B cell (primary cell): ENCODE measurements around the gene MICU1. TPM values are rescaled to one million over a fixed set of nuclear protein-coding genes. Genes with fewer than 3 reads are reported as not detected.

Source experiments
- ATAC-seq: fragments of 200-7000 bp; cut with Tn5 transposase; one replicate; pipeline ENCODE4 v1.10.0; 2021; ENCODE audit warnings: low read depth, mild to moderate bottlenecking, moderate number of reproducible peaks, moderate library complexity
- CTCF ChIA-PET: fragments of 350-600 bp; sonication (Branson Sonifier 250); formaldehyde crosslinking; loops from one replicate; lab custom pipeline; 2021; ENCODE audit warnings: antibody characterized with exemption, inconsistent platforms; lab: Charles Lee
- POLR2A ChIA-PET: fragments of 350-600 bp; sonication (Branson Sonifier 250); formaldehyde crosslinking; loops from one replicate; lab custom pipeline; 2021; ENCODE audit warnings: antibody characterized with exemption; lab: Charles Lee
- DNase-seq: peaks from one replicate; pipeline ENCODE4 v3.0.0; 2013
- H2AFZ ChIP-seq: 2 replicates; pipeline ENCODE4 v1.6.1; 2012; ENCODE audit warnings: mild to moderate bottlenecking, low read depth, low read length; ENCODE audit not compliant: insufficient read depth, poor library complexity, severe bottlenecking
- H3K27ac ChIP-seq, 2 donors: 1 replicate in 1 of 2; 2 replicates in 1 of 2; pipeline ENCODE4 v1.5.1; 2012 to 2013; ENCODE audit warnings: low read length in 2 of 2, mild to moderate bottlenecking in 2 of 2, moderate library complexity in 1 of 2
- H3K27me3 ChIP-seq, 4 experiments: fragments of 200-600 bp in 1 of 4; sonication (generic) in 1 of 4; replicated peaks in 1 of 4; 1 replicate in 2 of 4; 2 replicates in 2 of 4; pipeline versions ENCODE4 v1.6.1 to v1.7.0; 2013 to 2016; ENCODE audit warnings: low read length in 3 of 4, mild to moderate bottlenecking in 2 of 4, mixed read lengths in 1 of 4, moderate library complexity in 1 of 4; ENCODE audit not compliant: insufficient read depth in 4 of 4, control insufficient read depth in 3 of 4; ENCODE audit errors: control extremely low read depth in 1 of 4
- H3K36me3 ChIP-seq, 2 experiments: replicated peaks in 1 of 2; 1 replicate in 1 of 2; 2 replicates in 1 of 2; pipeline versions ENCODE4 v1.6.1 to v1.7.1; 2013; ENCODE audit warnings: low read length in 1 of 2; ENCODE audit not compliant: insufficient read depth in 2 of 2, control insufficient read depth in 1 of 2; ENCODE audit errors: control extremely low read depth in 1 of 2, extremely low read depth in 1 of 2
- H3K4me1 ChIP-seq, 2 donors: fragments of 200-600 bp in 1 of 2; sonication (generic) in 1 of 2; 1 replicate in 1 of 2; 2 replicates in 1 of 2; pipeline versions ENCODE4 v1.5.1 to v1.6.1; 2013 to 2017; ENCODE audit warnings: low read length in 2 of 2; ENCODE audit not compliant: control insufficient read depth in 2 of 2, insufficient read depth in 2 of 2
- H3K4me2 ChIP-seq: replicated peaks from 2 replicates; pipeline ENCODE3; 2012; ENCODE audit warnings: mild to moderate bottlenecking, low read depth, low read length; ENCODE audit not compliant: poor library complexity, severe bottlenecking
- H3K4me3 ChIP-seq, 5 experiments: fragments of 200-600 bp in 1 of 5; sonication (generic) in 1 of 5; 1 replicate in 3 of 5; 2 replicates in 2 of 5; pipeline versions ENCODE4 v1.5.1 to v1.7.0; 2011 to 2016; ENCODE audit warnings: low read length in 4 of 5, mild to moderate bottlenecking in 4 of 5, low read depth in 2 of 5, control low read depth in 1 of 5, moderate library complexity in 1 of 5; ENCODE audit not compliant: insufficient read depth in 1 of 5; ENCODE audit errors: control extremely low read depth in 1 of 5, extremely low read depth in 1 of 5
- H3K79me2 ChIP-seq: fragments of 200-600 bp; sonication (generic); one replicate; pipeline ENCODE4 v1.6.0; 2016; ENCODE audit warnings: low read length; ENCODE audit not compliant: control insufficient read depth, insufficient read depth
- H3K9ac ChIP-seq: fragments of 200-600 bp; sonication (generic); 2 replicates; pipeline ENCODE4 v1.6.1; 2017; ENCODE audit warnings: mild to moderate bottlenecking, low read length, moderate library complexity
- H3K9me3 ChIP-seq, 3 donors: one replicate each; pipeline versions ENCODE4 v1.6.1 to v1.7.1; 2013; ENCODE audit warnings: low read length in 2 of 3; ENCODE audit not compliant: control insufficient read depth in 2 of 3, insufficient read depth in 1 of 3; ENCODE audit errors: control extremely low read depth in 1 of 3
- H4K20me1 ChIP-seq: 2 replicates; pipeline ENCODE4 v1.6.0; 2012; ENCODE audit warnings: mild to moderate bottlenecking, low read length; ENCODE audit not compliant: insufficient read depth, control insufficient read depth, poor library complexity, severe bottlenecking
- H3K27ac Mint-ChIP-seq: one replicate; pipeline ENCODE4 v1.8.0; 2021; ENCODE audit warnings: mixed read lengths
- H3K27me3 Mint-ChIP-seq: one replicate; pipeline ENCODE4 v1.8.0; 2021; ENCODE audit warnings: mixed read lengths
- H3K4me1 Mint-ChIP-seq: one replicate; pipeline ENCODE4 v1.8.0; 2021; ENCODE audit warnings: mixed read lengths
- H3K4me3 Mint-ChIP-seq: one replicate; pipeline ENCODE4 v1.8.0; 2021; ENCODE audit warnings: mixed read lengths
- H3K9me3 Mint-ChIP-seq: one replicate; pipeline ENCODE4 v1.8.0; 2022; ENCODE audit warnings: mixed read lengths; ENCODE audit not compliant: insufficient read depth
- EZH2 ChIP-seq: IDR thresholded peaks from 2 replicates; pipeline ENCODE4 v1.6.1; 2012; ENCODE audit warnings: borderline replicate concordance, low read depth, mild to moderate bottlenecking, moderate library complexity, low read length; ENCODE audit not compliant: insufficient read depth, poor library complexity, severe bottlenecking
- WGBS: methylation state at CpG from one replicate; pipeline ENCODE4 v1.1.5; 2013; ENCODE audit warnings: missing lambda C conversion rate; ENCODE audit not compliant: insufficient coverage; 5-methylcytosine and 5-hydroxymethylcytosine counted together
- intact Hi-C: fragments of 100-400 bp; cut with micrococcal nuclease; formaldehyde crosslinking; loops from one replicate; pipeline ENCODE4 v1.10.0; 2022
- polyA plus RNA-seq: library from polyadenylated mRNA; depleted of rRNA; stranded (reverse); fragments of >200 nt; gene quantifications from 2 replicates; pipeline ENCODE4 v1.2.3, GENCODE V29; 2012
- total RNA-seq, 2 donors: library from RNA; stranded (reverse); fragments of 120-200 nt in 1 of 2; gene quantifications; 1 replicate in 1 of 2; 2 replicates in 1 of 2; pipeline versions ENCODE4 v1.2.3 to v1.2.4, GENCODE V29; 2013 to 2022
- TF ChIP-seq, protein P1 (sequence below): fragments of 200-600 bp; IDR thresholded peaks from one replicate; pipeline ENCODE4 v1.8.0; 2022; ENCODE audit warnings: antibody characterized with exemption, mild to moderate bottlenecking

Gene MICU1
- total and polyA plus RNA-seq, 2 donors (not counting 1 experiment from before 2014, with no cell fraction given), result 12.0 to 34.7 TPM

DNA sequence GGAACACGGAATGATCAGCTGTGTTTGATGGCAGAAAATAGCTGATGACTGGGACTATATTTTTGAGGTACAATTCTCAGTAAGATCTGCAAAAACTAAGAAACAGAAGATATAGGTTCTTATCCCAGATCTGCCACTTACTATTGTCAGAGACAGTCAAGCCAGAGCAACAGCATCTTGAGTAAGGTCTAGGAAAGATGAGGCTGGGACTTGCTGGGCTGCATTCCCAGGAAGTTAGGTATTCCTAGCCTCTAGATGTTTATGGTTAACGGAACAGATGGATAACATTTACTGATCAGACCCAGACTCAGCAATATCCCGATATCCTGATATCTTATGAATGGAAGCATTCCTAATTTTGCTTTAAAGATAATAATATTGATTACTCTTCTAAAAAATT is 202.5 kb downstream of the MICU1 start:
- CTCF ChIA-PET, result no interaction called here
- Histone ChIP-seq H3K27ac (no peak overlapping the region), H3K9me3 (no peaks in the 10 kb centered on the region), H3K4me3 (no peak overlapping the region), H3K36me3 (peaks cover 7 to 15% of the 10 kb centered on the region in 2 experiments), H4K20me1 (no peaks in the 10 kb centered on the region), H3K79me2 (no peaks in the 10 kb centered on the region), H2AFZ (no peak overlapping the region), H3K9ac (no peak overlapping the region), H3K4me1 (no peaks in the 10 kb centered on the region), H3K27me3 (no peaks in the 10 kb centered on the region), H3K4me2 (no peak overlapping the region)
- POLR2A ChIA-PET, result no interaction called here
- H3K9me3 Mint-ChIP-seq, result no peaks in the 10 kb centered on the region
- no peak overlapping the region for H3K27ac Mint-ChIP-seq
- intact Hi-C loops, result no loop called here
- no peak for ATAC-seq
- H3K27me3 Mint-ChIP-seq, result no peaks in the 10 kb centered on the region
- H3K4me3 Mint-ChIP-seq, result no peak overlapping the region
- no CpG with 5 or more reads among the region's 3 CpGs for WGBS
- no peaks in the 10 kb centered on the region for H3K4me1 Mint-ChIP-seq
- TF ChIP-seq, protein P1, sequence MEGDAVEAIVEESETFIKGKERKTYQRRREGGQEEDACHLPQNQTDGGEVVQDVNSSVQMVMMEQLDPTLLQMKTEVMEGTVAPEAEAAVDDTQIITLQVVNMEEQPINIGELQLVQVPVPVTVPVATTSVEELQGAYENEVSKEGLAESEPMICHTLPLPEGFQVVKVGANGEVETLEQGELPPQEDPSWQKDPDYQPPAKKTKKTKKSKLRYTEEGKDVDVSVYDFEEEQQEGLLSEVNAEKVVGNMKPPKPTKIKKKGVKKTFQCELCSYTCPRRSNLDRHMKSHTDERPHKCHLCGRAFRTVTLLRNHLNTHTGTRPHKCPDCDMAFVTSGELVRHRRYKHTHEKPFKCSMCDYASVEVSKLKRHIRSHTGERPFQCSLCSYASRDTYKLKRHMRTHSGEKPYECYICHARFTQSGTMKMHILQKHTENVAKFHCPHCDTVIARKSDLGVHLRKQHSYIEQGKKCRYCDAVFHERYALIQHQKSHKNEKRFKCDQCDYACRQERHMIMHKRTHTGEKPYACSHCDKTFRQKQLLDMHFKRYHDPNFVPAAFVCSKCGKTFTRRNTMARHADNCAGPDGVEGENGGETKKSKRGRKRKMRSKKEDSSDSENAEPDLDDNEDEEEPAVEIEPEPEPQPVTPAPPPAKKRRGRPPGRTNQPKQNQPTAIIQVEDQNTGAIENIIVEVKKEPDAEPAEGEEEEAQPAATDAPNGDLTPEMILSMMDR, result no peak
- DNase-seq, result no peak

DNA sequence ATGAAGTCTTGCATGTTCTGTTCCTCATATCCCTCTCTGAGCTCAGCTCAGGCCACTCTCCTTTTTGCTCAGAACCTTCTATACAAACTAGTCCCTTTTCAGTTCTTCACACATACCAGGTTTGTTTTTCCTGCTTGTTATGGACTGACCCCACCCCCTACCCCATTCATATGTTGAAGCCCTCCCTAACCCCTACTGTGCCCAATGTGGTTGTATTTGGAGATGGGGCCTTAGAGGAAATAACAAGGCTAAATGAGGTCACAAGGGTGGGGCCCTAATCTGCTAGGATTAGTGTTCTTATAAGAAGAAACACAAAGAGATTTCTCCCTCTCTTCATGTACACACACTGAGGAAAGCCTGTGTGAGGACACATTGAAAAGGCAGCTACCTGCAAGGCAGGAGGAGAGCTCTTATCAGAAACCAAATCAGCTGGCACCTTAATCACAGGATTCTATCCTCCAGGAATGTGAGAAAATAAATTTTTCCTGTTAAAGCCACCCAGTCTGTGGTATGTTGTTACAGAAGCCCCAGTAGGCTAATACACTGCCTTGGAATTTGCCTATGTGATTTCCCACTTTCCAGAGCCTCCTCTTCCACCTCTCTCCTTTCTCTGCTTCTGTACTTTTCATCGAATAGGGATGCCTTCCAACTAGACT is 203.9 kb downstream of the MICU1 start:
- Histone ChIP-seq H3K4me2 (no peak overlapping the region), H4K20me1 (no peaks in the 10 kb centered on the region), H3K4me1 (no peaks in the 10 kb centered on the region), H3K27me3 (no peaks in the 10 kb centered on the region), H3K36me3 (peaks cover 7 to 15% of the 10 kb centered on the region in 2 experiments), H3K27ac (no peak overlapping the region), H3K4me3 (no peak overlapping the region), H2AFZ (no peak overlapping the region), H3K9ac (no peak overlapping the region), H3K79me2 (no peaks in the 10 kb centered on the region), H3K9me3 (no peaks in the 10 kb centered on the region)
- H3K27me3 Mint-ChIP-seq, result no peaks in the 10 kb centered on the region
- ATAC-seq (no peak), DNase-seq (no peak)
- H3K27ac Mint-ChIP-seq, result no peak overlapping the region
- no peak overlapping the region for H3K4me3 Mint-ChIP-seq
- ChIA-PET CTCF (no interaction called here), POLR2A (no interaction called here)
- TF ChIP-seq, protein P1, result no peak
- TF ChIP-seq EZH2, result no peak
- intact Hi-C loops, result no loop called here
- WGBS, result 100% methylated on average over 1 of the region's 1 CpG
- H3K9me3 Mint-ChIP-seq, result no peaks in the 10 kb centered on the region
- H3K4me1 Mint-ChIP-seq, result no peaks in the 10 kb centered on the region
